ENCODE measurements around the gene GULP1.

- TF ChIP-seq GLIS3 (CRISPR knock-in tag; IDR thresholded peaks at IDR 0.05) (no peak), ISL1 (CRISPR knock-in tag; IDR thresholded peaks at IDR 0.05) (no peak)
These were observed 17.4 kb upstream of the GULP1 start for GRCh38 chr2:188274274-188274673.
